HG02642 (cell line): Measurements from ENCODE around the gene STX2.
"Not testable (repeated sequence)": the region's sequence is repeated elsewhere in the genome, so short reads cannot be mapped to it uniquely, and the experiment has no call there.

Source experiments
- ATAC-seq: cut with Tn5 transposase; IDR thresholded peaks from one replicate; pipeline ENCODE4 v1.9.1; 2021; ENCODE audit warnings: mild to moderate bottlenecking; ENCODE audit not compliant: unreplicated experiment, poor library complexity

STX2 gene

DNA sequence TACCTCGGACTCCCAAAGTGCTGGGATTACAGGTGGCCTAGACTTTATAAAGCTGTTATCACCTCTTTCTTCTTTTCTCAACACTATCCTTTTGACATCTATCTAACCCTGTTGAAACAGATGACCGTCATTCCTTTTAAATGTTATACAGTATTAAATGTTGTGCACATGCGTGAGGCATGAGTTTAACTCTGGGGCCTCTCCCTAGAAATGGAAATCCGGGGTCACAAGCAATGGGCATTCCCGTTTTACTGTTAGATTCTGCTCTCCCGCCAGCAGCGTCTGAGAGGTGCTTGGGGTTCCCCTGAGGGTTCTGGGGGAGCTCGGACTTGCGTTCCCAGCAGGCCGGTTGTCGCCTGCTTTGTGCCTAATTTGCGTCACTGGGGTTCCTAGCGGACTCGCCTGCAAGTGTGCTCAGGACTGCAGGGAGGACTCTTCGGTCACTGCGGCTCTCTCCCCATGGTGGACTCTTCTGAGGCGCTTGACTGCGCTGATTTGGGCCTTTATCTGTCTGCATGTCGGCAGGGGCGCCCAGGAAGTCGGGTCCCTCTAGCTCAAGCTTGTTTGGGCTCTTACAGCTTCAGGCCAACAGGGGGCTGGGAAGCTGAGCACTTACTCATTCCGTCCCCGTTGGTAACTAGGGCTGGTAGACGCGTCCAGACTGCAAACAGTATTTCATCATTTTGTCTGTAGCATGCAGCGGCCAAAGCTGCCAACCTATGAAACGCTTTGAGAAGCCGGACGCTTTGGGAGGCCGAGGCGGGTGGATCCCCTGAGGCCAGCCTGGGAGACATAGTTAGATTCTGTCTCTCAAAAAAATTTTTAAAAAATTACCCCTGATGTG, 31.6 kb upstream of the STX2 start:
- ATAC-seq, result peak; percentile 53

DNA sequence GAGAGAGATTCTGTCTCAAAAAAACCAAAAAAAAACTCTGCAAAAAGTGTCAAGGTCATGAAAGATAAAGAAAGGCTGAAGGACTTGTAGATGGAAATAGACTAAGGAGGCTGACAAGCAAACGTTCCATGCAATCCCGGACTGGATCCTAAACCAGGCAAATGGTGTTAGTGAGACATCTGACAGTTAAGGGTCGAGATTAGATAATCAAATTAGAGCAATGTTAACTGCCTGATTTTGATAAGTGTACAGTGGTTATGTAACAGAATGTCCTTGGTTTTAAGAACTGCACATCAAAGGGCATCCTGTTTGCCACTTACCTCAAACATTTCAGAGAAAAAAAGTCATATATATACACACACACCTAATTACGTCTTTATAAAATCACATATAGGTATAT, 29.4 kb upstream of the STX2 start:
- ATAC-seq, result no peak

- no peak for ATAC-seq
These were observed 24.2 kb upstream of the STX2 start for GRCh38 chr12:130863298-130863697.

GRCh38 chr12:130862771-130863170, 23.7 kb upstream of the STX2 start:
- not testable (repeated sequence) for ATAC-seq

- ATAC-seq, result no peak
These were observed 23.1 kb upstream of the STX2 start for GRCh38 chr12:130862161-130862560.

DNA sequence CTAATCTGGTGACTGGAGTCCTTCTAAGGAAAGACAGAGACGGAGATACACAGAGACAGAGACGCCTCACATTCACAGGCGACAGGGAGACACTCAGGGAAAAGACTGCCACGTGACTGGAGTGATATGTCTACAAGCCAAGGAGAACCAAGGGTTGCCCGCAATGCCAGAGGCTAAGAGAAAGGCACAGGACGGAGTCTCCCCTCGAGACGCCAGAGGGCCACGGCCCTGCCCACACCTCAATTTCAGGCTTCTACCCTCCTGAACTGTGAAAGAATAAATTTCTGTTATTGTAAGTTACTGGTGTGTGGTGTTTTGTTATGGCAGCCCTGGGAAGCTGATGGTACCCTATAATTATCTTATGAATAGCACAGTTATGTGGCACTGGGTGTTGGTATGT, 21.3 kb upstream of the STX2 start:
- ATAC-seq, result no peak

DNA sequence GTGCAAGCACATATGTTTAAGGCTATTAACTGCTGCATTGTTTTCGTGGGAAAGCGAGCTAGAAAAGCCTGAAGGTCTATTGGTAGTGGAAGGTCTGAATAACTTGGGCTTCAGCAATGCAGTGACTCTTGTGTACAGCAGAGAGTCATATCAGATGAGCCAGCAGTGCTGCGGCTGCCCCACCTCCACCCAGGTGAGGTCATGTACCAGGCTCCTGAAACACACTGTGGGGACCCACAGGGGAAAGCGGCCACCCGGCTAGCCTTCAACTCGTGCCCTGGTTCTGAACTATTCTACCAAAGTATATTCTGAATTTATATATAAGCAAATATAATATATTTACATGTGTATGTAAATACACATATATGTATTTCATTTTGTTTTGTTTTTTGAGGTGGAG, 20.1 kb upstream of the STX2 start:
- ATAC-seq, result no peak

- ATAC-seq, result no peak
These were observed 19.0 kb upstream of the STX2 start for GRCh38 chr12:130858084-130858483.

GRCh38 chr12:130856088-130856487, 17.0 kb upstream of the STX2 start:
- ATAC-seq, result no peak

DNA sequence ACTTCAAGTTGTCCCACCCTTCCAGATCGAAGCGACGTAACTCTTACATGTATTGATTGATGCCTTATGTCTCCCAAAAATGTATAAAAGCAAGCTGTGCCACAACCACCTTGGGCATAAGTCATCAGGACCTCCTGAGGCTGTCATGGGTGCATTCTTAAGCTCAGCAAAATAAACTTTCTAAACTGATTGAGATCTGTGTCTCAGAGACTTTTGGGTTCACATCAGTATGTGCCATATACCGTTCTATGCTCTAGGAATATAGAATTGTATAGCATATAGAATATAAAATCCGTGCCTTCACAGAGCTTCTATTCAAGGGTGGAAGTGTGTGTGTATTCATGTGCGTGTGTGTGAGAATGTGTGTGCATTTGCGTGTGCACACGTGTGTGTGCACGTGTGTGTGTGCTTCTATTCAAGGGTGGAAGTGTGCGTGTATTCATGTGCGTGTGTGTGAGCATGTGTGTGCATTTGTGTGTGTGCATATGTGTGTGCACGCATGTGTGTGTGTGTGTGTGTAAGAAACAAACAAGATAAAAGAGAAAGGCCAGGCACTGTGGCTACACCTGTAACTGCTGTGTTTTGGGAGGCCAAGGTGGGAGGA, 11.5 kb upstream of the STX2 start:
- no peak for ATAC-seq

GRCh38 chr12:130849561-130850417, 10.7 kb upstream of the STX2 start:
- ATAC-seq, result no peak

DNA sequence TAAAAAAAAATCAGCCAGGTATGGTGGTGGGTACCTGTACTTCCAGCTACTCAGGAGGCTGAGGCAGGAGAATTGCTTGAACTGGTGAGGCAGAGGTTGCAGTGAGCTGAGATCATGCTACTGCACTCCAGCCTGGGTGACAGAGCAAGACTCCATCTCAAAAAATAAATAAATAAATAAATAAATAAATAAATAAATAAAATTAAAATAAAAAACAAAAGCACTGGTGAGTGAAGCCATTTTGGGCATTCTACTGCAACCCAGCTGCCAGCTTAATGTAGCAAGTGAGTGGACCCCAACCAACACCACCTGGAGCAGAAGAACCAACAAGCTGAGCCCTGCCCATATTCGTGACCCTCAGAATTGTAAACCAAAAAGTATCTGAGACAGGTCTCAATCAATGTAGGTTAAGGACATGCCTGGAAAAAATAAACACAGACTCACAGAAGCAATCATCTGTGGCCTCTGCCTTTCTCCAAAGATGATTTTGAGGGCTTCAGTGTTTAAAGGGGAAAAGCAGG, 9.8 kb upstream of the STX2 start:
- not testable (repeated sequence) for ATAC-seq

DNA sequence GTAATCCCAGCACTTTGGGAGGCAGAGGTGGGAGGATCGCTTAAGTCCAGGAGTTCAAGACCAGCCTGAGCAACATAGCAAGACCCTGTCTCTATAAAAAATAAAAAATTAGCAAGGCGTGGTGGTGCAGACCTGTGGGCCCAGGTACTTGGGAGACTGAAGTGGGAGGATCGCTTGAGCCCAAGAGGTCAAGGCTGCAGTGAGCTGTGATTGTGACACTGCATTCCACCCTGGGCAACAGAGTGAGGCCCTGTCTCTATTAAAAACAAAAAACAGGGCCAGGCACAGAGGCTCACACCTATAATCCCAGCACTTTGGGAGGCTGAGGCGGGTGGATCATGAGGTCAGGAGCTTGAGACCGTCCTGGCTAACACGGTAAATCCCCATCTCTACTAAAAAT, 9.1 kb upstream of the STX2 start:
- ATAC-seq, result not testable (repeated sequence)

- ATAC-seq, result no peak
These were observed 8.1 kb upstream of the STX2 start for GRCh38 chr12:130847112-130847511.

DNA sequence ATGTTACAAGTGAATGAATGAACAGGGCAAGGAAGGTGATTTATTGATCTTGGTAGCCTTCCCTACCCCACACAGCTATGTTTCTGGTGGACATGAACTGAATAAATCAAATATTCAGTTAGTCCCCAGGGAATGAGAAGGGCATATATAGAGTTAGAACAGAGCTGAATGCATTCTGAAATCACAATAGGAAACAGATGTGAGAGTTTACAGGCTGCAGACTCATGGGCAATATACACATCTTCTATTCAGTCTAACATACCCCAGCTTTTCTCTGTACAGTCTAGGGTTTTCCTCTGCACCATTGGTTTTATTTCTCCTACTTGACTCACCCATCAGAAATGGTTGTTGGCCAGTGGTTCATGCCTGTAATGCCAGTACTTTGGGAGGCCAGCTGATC, 7.3 kb upstream of the STX2 start:
- ATAC-seq, result no peak

- no peak for ATAC-seq
These were observed 837 bp upstream of the STX2 start for GRCh38 chr12:130839770-130840404.

- peak; percentile 26 for ATAC-seq
These were observed 633 bp downstream of the STX2 start for GRCh38 chr12:130838284-130838950.

DNA sequence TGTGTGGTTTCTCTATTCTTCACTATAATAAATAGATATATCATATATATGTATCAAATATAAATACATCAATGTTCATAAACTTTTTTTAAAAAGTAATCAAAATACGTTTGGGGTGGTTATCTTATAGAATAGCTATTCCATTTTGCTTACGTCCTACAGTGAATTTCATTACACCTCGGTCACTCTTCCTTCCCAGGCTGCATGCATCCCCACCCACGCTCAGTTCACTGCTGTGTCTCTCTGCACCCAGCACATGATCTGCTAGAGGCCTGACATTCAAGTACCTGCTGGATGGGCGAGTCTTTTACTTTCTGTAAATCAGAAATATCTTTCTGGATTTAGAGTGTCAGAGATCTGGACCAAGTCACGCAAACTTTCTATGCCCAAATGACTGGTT, 3.6 kb downstream of the STX2 start:
- no peak for ATAC-seq

GRCh38 chr12:130835011-130835410, 4.0 kb downstream of the STX2 start:
- ATAC-seq, result no peak
